RWPE1 (cell line): ENCODE measurements around the gene PCMTD2.

Experiments used
- CTCF ChIA-PET: fragments of 350-600 bp; sonication (Branson Sonifier 250); formaldehyde crosslinking; extraction: SDS; loops from one replicate; lab custom pipeline; 2021; lab: Yijun Ruan, JAX
- POLR2A ChIA-PET: fragments of 400-600 bp; formaldehyde crosslinking; extraction: SDS; loops from one replicate; lab custom pipeline; 2020; ENCODE audit warnings: antibody characterized with exemption; ENCODE audit not compliant: low non-redundant PET; lab: Yijun Ruan, JAX
- DNase-seq: peaks from one replicate; pipeline ENCODE4 v3.0.0; 2012; ENCODE audit warnings: low spot score
- H3K27ac ChIP-seq: fragments of 450-650 bp; 2 replicates; pipeline ENCODE4 v1.5.1; 2017
- TF ChIP-seq, protein P1 (sequence below): fragments of 450-650 bp; conservative IDR thresholded peaks from 2 replicates; pipeline ENCODE4 v1.5.1; 2017; ENCODE audit warnings: low read depth, mild to moderate bottlenecking

Gene PCMTD2

DNA sequence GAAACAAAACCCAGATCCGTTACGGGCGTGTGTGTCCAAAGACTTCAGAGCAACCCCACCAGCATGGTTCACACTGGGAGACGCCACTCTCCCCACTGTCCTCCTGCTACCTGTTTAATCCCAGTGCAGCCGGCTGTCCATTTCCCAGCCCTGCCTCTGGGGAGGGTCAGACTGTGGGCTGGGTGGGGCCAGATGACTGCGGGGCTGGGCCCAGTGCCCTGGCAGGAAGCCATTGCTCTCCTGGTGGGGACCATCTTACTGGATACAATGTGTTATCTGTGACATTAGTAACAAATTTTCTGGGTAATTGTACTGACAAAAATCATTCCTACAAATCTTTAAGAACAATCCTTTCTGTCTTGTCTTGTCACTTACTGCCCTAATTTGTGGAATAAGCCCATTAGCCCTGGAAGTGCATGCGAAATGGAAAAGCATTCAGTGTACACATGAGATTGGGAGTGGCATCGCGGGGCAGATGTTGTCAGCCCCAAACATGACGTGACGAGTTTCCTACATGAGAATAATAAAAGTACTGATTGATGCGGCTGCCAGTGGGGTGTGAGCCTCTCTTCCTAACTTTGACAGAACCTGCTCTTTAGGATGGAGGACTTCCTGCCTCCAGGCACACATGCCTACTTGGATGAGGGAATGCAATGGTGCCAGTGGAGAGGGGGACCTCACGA is 37.9 kb upstream of the PCMTD2 start:
- TF ChIP-seq, protein P1, sequence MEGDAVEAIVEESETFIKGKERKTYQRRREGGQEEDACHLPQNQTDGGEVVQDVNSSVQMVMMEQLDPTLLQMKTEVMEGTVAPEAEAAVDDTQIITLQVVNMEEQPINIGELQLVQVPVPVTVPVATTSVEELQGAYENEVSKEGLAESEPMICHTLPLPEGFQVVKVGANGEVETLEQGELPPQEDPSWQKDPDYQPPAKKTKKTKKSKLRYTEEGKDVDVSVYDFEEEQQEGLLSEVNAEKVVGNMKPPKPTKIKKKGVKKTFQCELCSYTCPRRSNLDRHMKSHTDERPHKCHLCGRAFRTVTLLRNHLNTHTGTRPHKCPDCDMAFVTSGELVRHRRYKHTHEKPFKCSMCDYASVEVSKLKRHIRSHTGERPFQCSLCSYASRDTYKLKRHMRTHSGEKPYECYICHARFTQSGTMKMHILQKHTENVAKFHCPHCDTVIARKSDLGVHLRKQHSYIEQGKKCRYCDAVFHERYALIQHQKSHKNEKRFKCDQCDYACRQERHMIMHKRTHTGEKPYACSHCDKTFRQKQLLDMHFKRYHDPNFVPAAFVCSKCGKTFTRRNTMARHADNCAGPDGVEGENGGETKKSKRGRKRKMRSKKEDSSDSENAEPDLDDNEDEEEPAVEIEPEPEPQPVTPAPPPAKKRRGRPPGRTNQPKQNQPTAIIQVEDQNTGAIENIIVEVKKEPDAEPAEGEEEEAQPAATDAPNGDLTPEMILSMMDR: no peak
- ChIA-PET CTCF (interaction anchor here (1.0 kb wide), 1 partner anchor 25 kb away, joined by 3 read pairs; no protein-coding TSS in a partner anchor), POLR2A (no interaction called here)
- no peak for DNase-seq
- peak overlapping the region; percentile 34 for H3K27ac ChIP-seq

- TF ChIP-seq, protein P1: no peak
- no peak for DNase-seq
- H3K27ac ChIP-seq: no peak overlapping the region
- CTCF ChIA-PET: no interaction called here
- POLR2A ChIA-PET: no interaction called here
Observed at GRCh38 chr20:64219202-64219601, 36.3 kb upstream of the PCMTD2 start.

DNA sequence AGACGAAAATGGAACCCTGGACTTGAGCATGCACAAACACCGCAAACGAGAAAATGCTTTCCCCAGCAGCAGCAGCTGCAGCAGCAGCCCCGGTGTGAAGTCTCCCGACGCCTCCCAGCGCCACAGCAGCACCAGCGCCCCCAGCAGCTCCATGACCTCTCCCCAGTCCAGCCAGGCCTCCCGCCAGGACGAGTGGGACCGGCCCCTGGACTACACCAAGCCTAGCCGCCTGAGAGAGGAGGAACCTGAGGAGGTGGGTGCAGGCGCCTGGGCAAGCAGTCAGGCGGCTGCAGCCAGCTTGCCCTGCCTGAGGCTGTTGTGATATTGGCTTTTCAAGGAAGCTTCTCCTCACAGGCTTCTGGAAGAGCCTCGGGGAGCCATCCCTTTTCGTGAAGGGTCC is 35.8 kb upstream of the PCMTD2 start:
- H3K27ac ChIP-seq: no peak overlapping the region
- TF ChIP-seq, protein P1: no peak
- CTCF ChIA-PET: no interaction called here
- POLR2A ChIA-PET: no interaction called here
- no peak for DNase-seq

GRCh38 chr20:64220420-64220819 is 35.1 kb upstream of the PCMTD2 start:
- TF ChIP-seq, protein P1: no peak
- POLR2A ChIA-PET: no interaction called here
- DNase-seq: no peak
- H3K27ac ChIP-seq: no peak overlapping the region
- CTCF ChIA-PET: no interaction called here

- TF ChIP-seq, protein P1: no peak
- no peak overlapping the region for H3K27ac ChIP-seq
- DNase-seq: no peak
- CTCF ChIA-PET: no interaction called here
- POLR2A ChIA-PET: no interaction called here
Observed at GRCh38 chr20:64220891-64221527, 34.5 kb upstream of the PCMTD2 start.

- ChIA-PET POLR2A (interaction anchor here (0.7 kb wide), 1 partner anchor 1808 kb away, joined by 3 read pairs; no protein-coding TSS in a partner anchor), CTCF (interaction anchor here (0.7 kb wide), 2 partner anchors 102 to 407 kb away, joined by 3 to 4 read pairs; no protein-coding TSS in a partner anchor)
- TF ChIP-seq, protein P1: no peak
- H3K27ac ChIP-seq: peak overlapping the region; percentile 68
- DNase-seq: peak; percentile 73
Observed at GRCh38 chr20:64222291-64222735, 33.2 kb upstream of the PCMTD2 start.
